ENCODE results near the gene SEMA3A.
A peak's percentile ranks its signal among the peaks of the same experiment; 100 is the strongest.

The SEMA3A gene

DNA sequence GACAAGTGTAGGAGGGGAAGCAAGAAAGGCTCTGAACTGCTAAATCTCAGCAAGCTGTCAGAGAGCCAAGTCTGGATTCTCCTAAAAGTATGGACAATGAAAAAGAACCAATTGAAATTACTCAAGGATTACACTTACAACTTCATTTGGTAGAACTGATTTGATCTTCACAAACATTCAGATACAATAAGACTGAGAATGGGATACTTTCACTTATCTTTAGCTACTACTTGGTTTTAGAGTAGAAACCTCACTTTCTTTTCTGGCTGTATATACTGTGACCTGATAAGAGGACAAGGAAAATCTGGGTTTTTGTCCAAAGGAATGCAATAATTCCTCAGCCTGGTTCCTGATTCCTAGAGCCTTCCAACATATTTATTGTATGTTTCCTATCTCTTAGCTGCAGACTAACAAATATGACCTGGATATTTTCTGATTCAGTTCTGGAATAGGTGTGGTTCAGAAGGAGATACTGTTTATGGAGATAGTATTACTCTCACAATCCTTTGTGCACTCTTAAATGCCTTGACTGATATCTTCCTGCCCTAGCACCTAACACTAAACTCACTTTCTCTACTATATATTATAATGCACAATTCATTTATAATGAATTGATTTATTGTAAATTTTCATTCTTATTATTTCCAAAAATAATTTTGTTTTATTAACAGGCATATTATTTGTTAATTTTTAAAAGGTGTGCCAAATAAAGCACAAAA lies 7.3 kb downstream of the SEMA3A start (continued):
- TF ChIP-seq POU6F1 (CRISPR knock-in tag; IDR thresholded peaks at IDR 0.05; ENCODE audit: borderline replicate concordance, low read depth) (no peak), SNAI2 (CRISPR knock-in tag; IDR thresholded peaks at IDR 0.05) (no peak)

- TF ChIP-seq ZFP3 (CRISPR knock-in tag; IDR thresholded peaks at IDR 0.05) (no peak), ZFP30 (CRISPR knock-in tag; IDR thresholded peaks at IDR 0.05) (no peak), ISL1 (CRISPR knock-in tag; IDR thresholded peaks at IDR 0.05) (no peak), TCF4 (CRISPR knock-in tag; IDR thresholded peaks at IDR 0.05; ENCODE audit: borderline replicate concordance) (no peak), ESRRG (CRISPR knock-in tag; IDR thresholded peaks at IDR 0.05) (no peak), CSDC2 (CRISPR knock-in tag; IDR thresholded peaks at IDR 0.05) (no peak), OSR1 (CRISPR knock-in tag; IDR thresholded peaks at IDR 0.05) (no peak), ZNF565 (CRISPR knock-in tag; conservative IDR thresholded peaks at IDR 0.05; ENCODE audit: low read depth) (no peak), ZNF8 (CRISPR knock-in tag; IDR thresholded peaks at IDR 0.05) (no peak), ARNTL (CRISPR knock-in tag; IDR thresholded peaks at IDR 0.05; ENCODE audit: borderline replicate concordance, low read depth) (no peak), RARB (CRISPR knock-in tag; IDR thresholded peaks at IDR 0.05) (no peak), TOX (CRISPR knock-in tag; IDR thresholded peaks at IDR 0.05; ENCODE audit: borderline replicate concordance) (no peak), ZC3H10 (CRISPR knock-in tag; IDR thresholded peaks at IDR 0.05) (no peak), SNAI2 (CRISPR knock-in tag; IDR thresholded peaks at IDR 0.05) (no peak)
- TF ChIP-seq, protein P1, sequence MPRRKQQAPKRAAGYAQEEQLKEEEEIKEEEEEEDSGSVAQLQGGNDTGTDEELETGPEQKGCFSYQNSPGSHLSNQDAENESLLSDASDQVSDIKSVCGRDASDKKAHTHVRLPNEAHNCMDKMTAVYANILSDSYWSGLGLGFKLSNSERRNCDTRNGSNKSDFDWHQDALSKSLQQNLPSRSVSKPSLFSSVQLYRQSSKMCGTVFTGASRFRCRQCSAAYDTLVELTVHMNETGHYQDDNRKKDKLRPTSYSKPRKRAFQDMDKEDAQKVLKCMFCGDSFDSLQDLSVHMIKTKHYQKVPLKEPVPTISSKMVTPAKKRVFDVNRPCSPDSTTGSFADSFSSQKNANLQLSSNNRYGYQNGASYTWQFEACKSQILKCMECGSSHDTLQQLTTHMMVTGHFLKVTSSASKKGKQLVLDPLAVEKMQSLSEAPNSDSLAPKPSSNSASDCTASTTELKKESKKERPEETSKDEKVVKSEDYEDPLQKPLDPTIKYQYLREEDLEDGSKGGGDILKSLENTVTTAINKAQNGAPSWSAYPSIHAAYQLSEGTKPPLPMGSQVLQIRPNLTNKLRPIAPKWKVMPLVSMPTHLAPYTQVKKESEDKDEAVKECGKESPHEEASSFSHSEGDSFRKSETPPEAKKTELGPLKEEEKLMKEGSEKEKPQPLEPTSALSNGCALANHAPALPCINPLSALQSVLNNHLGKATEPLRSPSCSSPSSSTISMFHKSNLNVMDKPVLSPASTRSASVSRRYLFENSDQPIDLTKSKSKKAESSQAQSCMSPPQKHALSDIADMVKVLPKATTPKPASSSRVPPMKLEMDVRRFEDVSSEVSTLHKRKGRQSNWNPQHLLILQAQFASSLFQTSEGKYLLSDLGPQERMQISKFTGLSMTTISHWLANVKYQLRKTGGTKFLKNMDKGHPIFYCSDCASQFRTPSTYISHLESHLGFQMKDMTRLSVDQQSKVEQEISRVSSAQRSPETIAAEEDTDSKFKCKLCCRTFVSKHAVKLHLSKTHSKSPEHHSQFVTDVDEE (CRISPR knock-in tag; IDR thresholded peaks at IDR 0.05), result no peak
- TF ChIP-seq, protein P2, sequence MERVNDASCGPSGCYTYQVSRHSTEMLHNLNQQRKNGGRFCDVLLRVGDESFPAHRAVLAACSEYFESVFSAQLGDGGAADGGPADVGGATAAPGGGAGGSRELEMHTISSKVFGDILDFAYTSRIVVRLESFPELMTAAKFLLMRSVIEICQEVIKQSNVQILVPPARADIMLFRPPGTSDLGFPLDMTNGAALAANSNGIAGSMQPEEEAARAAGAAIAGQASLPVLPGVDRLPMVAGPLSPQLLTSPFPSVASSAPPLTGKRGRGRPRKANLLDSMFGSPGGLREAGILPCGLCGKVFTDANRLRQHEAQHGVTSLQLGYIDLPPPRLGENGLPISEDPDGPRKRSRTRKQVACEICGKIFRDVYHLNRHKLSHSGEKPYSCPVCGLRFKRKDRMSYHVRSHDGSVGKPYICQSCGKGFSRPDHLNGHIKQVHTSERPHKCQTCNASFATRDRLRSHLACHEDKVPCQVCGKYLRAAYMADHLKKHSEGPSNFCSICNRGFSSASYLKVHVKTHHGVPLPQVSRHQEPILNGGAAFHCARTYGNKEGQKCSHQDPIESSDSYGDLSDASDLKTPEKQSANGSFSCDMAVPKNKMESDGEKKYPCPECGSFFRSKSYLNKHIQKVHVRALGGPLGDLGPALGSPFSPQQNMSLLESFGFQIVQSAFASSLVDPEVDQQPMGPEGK (CRISPR knock-in tag; IDR thresholded peaks at IDR 0.05; ENCODE audit: borderline replicate concordance), result no peak
- ATAC-seq, result no peak
These were observed 10.8 kb downstream of the SEMA3A start for GRCh38 chr7:84183741-84184140.

DNA sequence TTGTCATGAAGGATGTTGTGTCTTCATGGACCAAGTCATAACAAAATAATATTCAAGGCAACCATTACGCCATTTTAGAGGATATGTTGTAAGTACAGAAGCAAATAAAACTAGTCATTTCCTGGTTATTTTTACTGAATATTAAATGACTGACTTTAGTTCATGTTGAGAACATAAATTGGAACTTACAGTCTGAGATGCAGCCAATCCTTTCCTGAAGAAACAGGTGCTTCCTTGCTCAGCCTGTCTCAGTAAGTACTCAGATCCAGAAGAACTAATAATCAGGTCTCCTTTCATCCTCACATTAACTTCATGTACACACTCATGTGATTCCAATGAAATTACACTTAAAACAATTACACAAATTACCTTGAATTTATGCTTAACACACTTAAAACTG lies 12.3 kb downstream of the SEMA3A start:
- no peak for TF ChIP-seq TOX (CRISPR knock-in tag; IDR thresholded peaks at IDR 0.05; ENCODE audit: borderline replicate concordance)
- no peak for TF ChIP-seq ZFP30 (CRISPR knock-in tag; IDR thresholded peaks at IDR 0.05)
- ATAC-seq, result no peak

DNA sequence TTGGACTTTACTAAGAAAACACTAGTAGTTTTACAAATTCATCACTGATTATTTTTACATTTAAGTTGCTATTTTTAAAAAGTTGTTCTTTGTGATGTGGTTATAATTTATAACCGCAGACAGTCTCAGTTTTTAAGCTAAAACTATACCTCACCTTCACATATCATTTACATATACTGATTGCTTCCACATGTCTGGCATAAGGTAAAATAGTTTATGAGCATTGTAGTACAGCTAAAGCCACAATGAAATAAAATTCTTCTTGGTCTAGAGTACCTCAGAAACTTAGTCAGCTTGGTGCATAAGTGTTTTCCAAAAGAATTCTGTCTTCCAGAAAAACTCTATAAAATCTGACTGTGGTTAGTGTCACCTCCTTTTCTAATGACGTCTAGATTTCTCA lies 13.0 kb downstream of the SEMA3A start:
- no peak for TF ChIP-seq ZFP30 (CRISPR knock-in tag; IDR thresholded peaks at IDR 0.05)
- TF ChIP-seq TOX (CRISPR knock-in tag; IDR thresholded peaks at IDR 0.05; ENCODE audit: borderline replicate concordance), result no peak
- no peak for TF ChIP-seq ARNTL (CRISPR knock-in tag; IDR thresholded peaks at IDR 0.05; ENCODE audit: borderline replicate concordance, low read depth)
- no peak for TF ChIP-seq OSR1 (CRISPR knock-in tag; IDR thresholded peaks at IDR 0.05)
- TF ChIP-seq, protein P3, sequence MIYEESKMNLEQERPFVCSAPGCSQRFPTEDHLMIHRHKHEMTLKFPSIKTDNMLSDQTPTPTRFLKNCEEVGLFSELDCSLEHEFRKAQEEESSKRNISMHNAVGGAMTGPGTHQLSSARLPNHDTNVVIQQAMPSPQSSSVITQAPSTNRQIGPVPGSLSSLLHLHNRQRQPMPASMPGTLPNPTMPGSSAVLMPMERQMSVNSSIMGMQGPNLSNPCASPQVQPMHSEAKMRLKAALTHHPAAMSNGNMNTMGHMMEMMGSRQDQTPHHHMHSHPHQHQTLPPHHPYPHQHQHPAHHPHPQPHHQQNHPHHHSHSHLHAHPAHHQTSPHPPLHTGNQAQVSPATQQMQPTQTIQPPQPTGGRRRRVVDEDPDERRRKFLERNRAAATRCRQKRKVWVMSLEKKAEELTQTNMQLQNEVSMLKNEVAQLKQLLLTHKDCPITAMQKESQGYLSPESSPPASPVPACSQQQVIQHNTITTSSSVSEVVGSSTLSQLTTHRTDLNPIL (CRISPR knock-in tag; IDR thresholded peaks at IDR 0.05; ENCODE audit: low read depth), result no peak
- TF ChIP-seq POU6F1 (CRISPR knock-in tag; IDR thresholded peaks at IDR 0.05; ENCODE audit: borderline replicate concordance, low read depth), result no peak
- TF ChIP-seq SNAI2 (CRISPR knock-in tag; IDR thresholded peaks at IDR 0.05), result no peak
- TF ChIP-seq ZC3H10 (CRISPR knock-in tag; IDR thresholded peaks at IDR 0.05), result no peak
- peak; percentile 74 for ATAC-seq
